NCI-H2029 (cell line): ENCODE measurements around the gene ZFAND2A.
"Not testable (repeated sequence)": the region's sequence is repeated elsewhere in the genome, so short reads cannot be mapped to it uniquely, and the experiment has no call there.

Experiments used
- DNase-seq: peaks from one replicate; lab custom pipeline; 2025; lab: John Stamatoyannopoulos, UW

ZFAND2A gene

DNA sequence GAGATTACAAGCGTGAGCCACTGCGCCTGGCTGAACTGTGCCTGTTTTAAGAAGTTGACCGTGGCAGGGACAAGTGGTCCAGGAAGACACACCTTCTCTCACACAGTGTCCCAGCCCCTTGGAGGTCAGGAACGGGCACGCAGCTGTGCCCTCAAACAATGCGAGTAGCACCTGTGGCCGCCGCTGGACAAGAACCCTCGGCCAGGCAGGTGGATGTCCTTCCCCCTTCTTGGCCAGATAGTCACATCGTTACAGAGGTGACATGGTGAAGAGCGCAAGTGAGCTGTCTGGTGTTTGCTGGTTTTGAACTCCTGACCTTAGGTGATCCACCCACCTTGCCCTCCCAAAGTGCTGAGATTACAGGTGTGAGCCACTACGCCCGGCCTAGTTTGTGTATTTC is 8.8 kb downstream of the ZFAND2A start:
- no peak for DNase-seq

DNA sequence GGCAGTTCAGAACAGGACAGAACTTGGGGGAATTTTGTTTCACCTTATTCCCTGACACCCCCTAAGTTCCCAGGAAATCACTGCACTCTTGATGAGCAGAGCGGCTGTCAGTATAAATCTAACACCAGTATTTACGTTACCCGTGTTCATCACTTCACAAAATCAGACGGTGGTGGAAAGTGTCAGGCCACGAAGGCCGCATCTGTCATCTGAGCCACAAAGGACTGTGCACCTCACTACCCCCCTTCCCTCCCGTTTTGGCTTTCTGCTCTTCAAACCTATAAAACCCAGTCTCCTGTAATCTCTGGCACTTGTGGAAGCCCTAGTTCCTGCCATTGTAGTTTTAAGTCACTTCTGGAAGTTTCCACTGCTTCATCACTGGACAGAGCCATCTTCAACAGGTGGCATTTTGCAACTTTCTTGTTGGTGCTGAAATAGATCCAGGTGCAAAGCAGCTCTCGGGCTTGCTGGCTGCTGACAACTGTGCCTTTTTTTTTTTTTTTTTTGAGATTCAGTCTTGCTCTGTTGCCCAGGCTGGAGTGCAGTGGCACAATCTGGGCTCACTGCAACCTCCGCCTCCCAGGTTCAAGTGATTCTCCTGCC is 9.5 kb downstream of the ZFAND2A start:
- no peak for DNase-seq

DNA sequence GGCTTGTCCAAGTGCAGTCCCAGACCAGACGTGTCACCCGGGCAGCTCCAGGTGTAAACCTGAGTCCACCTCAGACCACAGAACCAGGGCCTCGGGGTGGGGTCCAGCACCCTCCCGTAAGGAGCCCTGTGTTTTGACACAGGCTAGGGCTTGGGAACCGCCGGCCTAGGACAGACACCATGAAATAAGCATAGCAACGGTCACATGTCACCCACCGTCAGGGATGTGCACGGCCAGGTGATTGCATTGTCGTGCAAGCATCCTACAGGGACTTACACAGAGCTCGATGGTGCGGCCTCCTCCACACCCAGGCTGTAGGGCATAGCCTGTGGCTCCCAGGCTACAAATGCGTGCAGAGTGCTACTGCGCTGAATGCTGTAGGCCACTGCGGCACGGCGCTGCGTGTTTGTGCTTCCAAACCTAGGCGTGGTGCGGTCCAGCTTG is 10.6 kb downstream of the ZFAND2A start:
- DNase-seq: no peak

DNA sequence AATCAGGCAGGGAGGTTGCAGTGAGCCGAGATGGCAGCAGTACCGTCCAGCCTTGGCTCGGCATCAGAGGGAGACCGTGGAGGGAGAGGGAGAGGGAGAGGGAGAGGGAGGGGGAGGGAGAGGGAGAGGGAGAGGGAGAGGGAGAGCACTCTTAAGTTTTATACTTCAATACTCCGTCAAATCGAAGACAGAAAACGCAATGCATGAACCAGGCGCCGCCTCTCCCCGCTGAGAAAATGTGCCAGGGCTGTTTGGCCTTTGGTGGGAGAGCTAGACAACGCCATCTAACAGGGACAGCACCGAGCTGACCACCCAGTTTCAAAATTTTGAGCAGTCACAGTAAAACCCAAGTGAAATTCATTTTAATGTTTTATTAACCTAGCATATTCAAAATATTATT is 12.1 kb downstream of the ZFAND2A start:
- DNase-seq: not testable (repeated sequence)

DNA sequence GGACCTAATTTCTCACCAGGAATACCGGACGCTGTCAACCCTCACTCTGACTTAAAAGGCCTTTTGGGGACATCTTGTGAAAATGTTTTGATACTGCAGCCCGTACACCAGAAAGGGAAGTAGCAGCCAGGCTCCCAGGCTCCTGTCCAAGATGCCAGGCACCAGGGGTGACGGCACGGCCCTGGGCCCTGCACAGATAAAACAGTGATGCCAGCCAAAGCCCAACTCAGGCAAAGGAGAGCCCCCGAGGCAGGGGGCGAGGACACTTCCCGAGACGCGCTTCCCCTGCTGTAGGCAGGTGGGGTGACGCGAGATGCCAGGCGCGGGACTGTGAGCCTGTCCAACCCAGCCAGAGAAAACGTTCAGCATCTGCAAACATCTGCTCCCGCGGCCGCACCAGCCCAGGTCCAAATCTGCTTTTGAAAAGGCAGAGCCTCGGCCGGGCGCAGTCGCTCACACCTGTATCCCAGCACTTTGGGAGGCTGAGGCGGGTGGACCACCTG is 15.7 kb downstream of the ZFAND2A start:
- no peak for DNase-seq

DNA sequence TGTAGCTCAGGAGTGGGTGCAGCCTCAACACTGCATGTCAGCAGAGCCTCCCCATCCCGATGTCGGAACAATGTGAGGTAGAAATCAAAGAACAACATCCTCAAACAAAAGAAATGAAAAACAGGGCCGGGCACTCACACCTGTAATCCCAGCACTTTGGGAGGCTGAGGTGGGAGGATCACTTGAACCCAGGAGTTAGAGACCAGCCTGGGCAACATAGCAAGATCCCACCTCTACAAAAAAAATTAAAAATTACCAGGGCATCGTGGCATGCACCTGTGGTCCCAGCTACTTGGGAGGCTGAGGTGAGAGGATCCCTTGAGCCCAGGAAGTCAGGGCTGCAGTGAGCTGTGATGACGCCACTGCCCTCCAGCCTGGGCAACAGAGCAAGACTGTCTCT is 17.0 kb downstream of the ZFAND2A start:
- not testable (repeated sequence) for DNase-seq

DNA sequence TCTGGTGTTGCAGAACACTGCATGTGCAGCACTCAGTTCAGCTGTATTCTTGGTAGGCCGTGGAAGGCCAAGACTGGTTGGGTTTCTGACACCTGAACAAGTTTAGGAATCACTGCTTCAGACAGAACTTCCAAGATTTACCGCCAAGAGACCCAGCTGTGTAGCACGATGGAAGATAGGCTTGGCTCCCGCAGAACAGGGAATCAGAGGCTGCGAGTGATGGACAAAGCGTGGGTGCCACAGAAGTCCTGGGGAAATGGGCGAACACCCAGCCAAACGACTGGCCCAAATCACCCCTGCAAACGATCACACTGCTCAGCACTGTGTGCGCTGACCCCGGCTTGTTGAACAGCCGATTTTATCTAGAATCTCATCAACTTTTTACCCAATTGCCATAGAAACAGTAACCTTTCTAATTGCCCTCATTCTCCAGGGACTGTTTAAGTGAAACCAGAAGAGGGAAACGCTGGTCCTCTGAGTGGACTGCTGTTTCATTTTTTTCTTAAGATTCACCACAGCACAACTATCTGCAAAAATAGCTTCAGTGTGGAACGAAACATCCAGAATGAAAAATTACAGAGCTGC is 17.9 kb downstream of the ZFAND2A start:
- no peak for DNase-seq

DNA sequence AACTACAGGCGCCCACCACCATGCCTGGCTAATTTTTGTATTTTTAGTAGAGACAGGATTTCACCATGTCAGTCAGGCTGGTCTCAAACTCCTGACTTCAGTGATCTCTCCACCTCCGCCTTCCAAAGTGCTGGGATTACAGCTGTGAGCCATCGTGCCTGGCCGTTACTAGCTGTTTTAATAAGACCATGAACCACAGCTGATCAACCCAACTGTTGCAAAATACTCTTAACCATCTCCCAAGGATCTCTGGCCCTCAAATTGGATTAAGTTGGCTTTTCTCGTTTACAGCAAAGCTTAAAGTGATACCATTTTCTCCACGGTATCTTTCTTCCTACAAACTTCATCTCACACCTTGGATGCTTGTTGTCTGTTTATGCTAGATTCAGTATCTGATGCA is 18.3 kb downstream of the ZFAND2A start:
- DNase-seq: no peak

DNA sequence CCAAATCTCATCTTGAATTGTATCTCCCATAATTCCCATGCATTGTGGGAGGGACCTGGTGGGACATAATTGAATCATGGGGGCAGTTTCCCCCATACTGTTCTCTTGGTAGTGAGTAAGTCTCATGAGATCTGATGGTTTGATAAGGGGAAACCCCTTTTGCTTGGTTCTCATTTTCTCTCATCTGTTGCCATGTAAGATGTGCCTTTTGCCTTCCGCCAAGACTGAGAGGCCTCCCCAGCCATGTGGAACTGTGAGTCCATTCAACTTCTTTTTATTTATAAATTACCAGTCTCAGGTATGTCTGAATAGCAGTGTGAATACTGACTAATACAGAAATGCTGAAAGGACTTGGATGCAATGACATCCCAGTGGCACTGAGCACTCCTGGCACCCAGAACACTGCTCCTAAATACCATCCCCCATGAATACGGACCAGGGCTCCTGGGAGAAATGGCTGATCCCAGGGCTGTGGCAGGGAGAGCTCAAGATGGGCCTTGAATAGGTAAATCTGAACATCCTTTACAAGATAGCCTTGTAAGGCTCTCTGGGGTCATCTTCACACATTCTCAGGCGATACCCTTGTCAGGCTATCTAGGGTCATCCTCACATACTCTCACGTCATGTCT is 19.4 kb downstream of the ZFAND2A start:
- DNase-seq: no peak

DNA sequence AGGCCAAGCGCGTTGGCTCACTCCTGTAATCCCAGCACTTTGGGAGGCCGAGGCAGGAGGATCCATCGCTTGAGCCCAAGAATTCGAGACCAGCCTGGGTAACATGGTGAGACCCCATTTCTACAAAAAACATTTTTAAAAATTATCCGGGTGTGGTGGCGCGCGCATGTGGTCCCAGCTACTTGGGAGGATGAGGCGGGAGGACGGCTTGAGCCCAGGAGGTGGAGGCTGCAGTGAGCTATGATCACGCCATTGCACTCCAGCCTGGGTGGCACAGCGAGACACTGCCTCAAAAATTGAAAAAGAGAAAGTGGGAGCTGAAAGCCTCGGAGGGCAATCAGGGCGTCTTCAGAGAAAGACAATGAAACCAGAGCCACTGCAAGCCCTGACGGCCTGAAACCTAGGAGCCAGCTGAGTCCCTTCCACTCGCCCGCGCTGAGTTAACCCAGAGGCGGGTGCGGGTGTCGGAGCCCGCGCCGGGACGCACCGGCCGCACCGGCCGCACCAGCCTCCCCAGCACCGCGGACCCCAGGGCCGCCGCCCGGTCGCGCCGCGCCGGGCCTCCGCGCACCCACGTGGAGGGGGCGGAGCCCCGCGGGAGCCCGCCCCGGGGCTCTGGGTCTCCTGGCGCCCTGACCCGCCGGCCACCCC is 22.4 kb downstream of the ZFAND2A start:
- DNase-seq: no peak

DNA sequence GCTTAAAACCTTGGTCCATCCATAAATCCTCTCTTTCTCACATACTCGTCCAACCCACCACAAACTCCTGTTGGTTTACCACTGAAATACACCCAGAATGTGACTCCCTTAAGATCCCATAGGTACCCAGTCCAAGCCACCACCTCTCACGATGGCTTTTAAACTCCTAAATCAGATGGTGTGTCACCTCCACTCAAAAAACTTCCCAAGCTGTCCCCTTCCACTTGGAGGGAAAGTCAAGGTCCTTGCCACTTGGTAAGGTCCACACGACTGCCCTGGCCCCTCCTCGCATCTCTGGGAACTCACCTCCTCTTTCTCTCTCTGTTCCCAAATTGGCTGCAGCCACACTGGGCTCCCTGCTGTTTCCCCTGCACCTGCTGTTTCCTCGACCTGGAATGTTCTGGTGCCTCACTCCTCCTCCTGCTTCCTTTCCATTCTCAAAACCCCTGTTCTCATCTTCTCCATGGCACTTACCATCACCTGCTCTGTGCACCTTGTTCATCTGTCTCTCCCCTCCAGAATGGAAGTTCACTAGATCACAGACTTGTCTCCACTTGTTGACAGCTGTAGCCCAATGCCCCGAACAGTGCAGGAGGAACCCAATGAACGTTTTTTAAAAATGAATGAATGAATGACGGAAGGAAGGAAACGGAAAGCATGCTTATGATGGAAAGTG is 23.0 kb downstream of the ZFAND2A start:
- DNase-seq: peak; percentile 18

DNA sequence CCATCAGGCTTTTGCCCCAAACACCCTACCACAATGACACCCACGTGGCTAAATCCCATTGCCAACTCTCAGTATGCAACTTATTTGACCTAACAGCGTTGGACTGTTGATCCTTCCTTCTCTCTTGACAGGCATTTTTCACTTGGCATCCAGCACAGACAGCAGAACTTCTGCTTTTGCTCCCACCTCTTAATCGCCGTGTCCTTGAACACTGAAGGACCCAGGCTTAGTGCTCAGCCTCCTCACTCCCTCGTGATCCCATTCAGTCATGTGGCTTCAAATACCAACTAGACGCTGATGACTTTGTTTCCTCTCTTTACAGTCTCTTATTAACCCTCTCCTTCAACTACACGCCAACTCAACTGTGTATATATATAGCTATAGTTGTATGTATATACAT is 25.0 kb downstream of the ZFAND2A start:
- no peak for DNase-seq

DNA sequence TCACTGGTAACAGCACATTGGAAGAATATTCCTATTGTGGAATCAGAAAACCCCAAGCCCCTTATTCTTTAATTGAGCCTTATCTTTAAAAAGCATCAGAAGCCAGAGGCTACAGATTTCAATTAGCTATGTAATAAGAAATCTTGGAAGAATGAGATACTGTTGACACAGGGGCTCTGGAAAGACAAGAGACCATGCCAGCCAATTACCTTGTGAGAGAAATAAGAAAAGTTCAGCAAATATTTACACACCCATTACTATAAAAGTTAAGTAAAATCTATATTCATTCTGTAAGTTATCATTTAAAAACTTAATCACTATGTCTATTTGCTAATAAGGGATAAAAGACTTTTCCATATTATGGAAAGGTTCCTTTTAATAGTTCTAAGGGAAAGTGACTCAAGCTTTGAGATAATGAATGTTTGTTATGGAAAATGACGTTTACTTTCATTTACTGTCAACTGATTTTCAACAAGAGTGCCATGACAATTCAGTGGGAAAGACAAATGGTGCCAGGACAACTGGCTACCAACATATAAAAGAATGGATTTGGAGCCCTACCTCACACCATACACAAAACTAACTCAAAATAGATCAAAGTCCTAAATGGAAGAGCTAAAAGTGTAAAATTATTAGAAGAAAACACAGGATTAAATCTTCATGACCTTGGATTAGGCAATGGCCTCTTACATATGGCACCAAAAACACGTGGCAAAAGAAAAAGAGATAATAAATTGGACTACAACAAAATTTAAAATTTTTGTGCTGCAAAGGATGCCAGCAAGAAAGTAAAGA is 28.3 kb downstream of the ZFAND2A start:
- DNase-seq: no peak

DNA sequence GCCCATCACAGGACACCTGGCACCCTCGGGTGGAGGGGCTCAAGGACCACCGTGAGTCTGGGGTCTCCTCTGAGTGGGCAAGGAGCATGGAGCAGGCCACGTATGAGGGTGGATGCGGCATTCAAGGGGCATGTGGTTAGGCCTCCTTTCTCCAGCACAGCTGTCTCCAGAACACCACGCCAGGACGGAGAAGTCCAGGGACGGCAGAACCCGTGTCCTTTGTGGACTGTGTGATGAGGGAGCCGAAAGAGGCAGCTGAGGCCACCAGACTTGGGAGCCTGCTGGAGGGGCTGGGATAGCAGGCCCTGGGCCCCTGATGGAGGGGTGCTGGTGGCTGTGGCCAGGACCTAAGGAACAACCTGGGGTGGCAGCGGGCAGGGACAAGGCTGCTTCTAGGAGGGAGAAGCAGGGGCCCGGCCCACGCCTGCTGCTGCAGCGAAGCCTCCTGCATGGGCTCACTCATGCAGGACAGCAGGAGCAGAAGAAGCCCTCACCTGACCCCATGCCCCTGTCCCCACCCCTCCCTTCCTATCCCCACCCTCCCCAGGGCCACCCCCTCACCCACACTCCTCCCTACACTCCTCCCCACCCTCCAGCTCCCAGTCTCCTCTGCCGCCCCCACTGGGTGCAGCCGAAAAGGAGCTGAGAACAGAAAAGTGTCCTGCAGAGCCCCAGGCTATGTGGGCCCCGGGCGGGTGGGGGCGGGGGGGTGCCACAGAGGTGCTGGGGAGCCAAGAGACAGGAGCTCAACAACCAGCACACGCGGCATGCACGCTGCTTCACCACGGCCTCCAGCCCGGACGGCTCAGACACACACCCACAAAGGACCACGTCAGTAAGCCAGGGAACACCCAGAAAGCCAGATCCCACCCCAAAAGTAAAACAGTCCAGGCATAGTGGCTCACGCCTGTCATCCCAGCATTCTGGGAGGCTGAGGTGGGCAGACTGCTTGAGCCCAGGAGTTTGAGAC is 29.7 kb downstream of the ZFAND2A start:
- DNase-seq: no peak

DNA sequence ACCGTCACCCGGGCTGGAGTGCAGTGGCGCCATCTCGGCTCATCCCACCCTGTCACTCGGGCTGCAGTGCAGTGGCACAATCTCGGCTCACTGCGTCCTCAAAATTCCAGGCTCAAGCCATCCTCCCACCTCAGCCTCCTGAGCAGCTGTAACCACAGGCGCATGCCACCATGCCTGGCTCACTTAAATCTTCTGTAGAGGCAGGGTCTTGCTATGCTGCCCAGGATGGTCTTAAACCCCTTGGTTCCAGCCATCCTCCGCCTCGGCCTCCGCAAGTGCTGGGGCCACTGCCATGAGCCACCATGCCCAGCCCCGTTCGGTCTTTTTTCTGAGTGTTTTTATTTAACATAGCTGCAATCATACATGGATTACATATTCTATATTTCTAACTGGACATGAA is 30.6 kb downstream of the ZFAND2A start:
- no peak for DNase-seq

DNA sequence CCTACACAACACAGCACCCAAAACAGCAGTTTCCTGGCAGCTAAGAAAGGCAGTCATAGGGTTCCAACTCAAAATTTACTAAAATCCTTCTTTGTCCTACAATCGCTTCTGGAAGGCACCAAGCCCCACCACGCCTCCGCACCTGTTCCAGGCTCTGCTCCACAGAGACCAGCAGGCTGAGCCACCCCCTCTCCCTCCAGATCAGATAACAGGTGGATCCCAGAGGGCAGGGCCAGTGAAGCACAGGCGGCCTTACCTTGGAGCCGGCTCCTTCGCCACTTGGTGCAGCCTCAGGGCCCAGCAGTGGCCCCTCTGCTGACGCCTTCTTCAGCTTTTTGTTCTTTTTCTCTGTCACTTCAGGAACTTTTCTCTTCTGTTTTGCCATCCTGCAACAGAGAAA is 33.0 kb downstream of the ZFAND2A start:
- DNase-seq: no peak

DNA sequence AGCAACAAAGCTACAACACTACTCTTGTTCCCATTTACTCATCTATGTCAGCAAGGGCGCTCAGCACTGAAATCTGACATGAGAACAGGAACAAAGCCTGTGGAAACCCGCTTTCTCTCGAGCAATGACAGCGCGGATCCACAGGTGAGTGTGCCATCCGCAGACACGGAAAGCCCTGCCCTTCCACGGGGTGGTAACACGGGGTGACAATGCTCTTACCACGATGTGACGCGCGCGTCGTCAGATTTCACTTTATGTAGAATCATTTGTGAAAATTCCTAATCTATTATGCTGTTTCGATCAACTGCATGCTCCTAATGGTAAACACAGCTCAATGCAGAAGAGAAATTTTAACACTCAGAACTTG is 34.4 kb downstream of the ZFAND2A start:
- DNase-seq: no peak

DNA sequence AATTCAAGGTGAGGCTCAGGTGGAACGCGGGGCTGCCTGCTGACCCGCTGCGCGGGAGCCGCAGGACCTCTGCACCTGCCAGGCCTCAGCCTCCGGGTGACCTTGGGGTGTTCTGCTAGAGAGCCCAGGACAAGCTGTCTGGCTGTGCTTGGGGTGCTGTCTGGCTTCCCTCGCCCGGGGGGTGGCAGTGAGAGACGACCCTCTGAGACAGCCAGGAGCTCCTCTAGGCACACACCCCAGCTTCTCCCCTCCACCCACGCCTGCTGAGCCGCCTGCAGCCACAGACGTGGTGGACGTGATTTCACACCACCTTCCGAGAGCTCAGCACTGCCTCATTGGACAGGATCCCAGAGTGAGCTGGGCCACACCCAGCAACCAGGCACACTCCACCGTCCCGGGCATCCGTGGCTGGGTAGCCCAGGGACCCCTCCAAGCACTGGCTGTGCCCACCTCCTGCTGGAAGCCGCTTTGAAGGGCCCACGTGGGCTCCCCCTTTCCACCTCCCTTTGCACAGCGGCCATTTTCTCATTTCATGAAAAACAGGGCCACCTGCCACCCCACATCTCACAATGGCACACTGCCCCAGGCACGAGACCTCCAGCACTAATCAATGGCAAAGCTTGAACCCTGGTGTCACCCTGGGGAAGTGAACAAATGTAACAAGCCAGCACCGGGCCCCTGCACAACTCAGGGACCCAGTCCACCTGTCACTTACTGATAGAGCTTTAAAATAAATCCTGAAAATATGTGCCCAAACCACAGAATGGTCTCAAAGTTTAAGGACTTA is 35.0 kb downstream of the ZFAND2A start:
- no peak for DNase-seq

DNA sequence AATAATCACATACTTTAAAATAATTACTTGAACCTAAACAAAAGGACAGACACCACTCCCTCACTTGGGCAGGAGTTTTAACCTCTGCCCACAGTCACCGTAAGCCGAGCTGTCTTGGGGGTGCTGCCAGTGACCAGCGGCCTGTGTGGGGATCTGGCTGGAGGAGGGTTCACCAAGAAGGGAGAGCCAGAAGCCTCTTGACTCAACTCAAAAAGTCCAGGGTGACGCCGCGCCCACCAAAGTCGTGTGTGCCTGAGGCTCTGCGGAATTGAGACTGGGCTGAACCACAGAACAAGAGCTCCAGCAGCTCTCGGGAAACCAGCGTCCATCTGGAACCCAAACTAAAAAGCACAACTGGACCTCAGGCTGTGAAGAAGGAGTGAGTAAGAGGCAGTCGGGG is 35.8 kb downstream of the ZFAND2A start:
- DNase-seq: no peak

DNA sequence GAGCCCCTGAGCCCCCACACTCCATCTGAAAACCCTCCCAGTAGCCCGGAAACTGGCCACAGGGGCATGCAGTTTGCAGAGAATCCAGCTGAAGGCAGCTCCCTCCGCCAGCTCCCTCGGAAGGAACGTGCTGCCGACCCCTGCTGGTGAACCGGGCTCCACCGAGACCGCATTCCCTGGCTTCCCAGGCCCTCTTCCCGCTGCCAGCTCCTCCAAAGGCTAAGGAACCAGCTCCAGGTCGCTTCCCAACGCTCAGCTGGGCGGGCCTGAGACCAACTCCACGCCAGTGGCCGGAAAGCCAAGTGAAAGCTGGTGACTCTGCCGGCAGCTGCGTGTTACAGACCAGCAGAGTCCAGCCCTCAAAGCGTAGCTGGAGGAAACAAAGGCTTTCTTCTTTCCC is 36.3 kb downstream of the ZFAND2A start:
- DNase-seq: no peak
